GM12874 (cell line): ENCODE data around the gene HPS5.

Experiments
- TF ChIP-seq, protein P1 (sequence below): IDR thresholded peaks from 2 replicates; pipeline ENCODE4 v1.5.1; 2011; ENCODE audit warnings: low read depth, mild to moderate bottlenecking, control low read depth, low read length, moderate library complexity; ENCODE audit not compliant: insufficient read depth

HPS5 gene, protein sequence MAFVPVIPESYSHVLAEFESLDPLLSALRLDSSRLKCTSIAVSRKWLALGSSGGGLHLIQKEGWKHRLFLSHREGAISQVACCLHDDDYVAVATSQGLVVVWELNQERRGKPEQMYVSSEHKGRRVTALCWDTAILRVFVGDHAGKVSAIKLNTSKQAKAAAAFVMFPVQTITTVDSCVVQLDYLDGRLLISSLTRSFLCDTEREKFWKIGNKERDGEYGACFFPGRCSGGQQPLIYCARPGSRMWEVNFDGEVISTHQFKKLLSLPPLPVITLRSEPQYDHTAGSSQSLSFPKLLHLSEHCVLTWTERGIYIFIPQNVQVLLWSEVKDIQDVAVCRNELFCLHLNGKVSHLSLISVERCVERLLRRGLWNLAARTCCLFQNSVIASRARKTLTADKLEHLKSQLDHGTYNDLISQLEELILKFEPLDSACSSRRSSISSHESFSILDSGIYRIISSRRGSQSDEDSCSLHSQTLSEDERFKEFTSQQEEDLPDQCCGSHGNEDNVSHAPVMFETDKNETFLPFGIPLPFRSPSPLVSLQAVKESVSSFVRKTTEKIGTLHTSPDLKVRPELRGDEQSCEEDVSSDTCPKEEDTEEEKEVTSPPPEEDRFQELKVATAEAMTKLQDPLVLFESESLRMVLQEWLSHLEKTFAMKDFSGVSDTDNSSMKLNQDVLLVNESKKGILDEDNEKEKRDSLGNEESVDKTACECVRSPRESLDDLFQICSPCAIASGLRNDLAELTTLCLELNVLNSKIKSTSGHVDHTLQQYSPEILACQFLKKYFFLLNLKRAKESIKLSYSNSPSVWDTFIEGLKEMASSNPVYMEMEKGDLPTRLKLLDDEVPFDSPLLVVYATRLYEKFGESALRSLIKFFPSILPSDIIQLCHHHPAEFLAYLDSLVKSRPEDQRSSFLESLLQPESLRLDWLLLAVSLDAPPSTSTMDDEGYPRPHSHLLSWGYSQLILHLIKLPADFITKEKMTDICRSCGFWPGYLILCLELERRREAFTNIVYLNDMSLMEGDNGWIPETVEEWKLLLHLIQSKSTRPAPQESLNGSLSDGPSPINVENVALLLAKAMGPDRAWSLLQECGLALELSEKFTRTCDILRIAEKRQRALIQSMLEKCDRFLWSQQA

DNA sequence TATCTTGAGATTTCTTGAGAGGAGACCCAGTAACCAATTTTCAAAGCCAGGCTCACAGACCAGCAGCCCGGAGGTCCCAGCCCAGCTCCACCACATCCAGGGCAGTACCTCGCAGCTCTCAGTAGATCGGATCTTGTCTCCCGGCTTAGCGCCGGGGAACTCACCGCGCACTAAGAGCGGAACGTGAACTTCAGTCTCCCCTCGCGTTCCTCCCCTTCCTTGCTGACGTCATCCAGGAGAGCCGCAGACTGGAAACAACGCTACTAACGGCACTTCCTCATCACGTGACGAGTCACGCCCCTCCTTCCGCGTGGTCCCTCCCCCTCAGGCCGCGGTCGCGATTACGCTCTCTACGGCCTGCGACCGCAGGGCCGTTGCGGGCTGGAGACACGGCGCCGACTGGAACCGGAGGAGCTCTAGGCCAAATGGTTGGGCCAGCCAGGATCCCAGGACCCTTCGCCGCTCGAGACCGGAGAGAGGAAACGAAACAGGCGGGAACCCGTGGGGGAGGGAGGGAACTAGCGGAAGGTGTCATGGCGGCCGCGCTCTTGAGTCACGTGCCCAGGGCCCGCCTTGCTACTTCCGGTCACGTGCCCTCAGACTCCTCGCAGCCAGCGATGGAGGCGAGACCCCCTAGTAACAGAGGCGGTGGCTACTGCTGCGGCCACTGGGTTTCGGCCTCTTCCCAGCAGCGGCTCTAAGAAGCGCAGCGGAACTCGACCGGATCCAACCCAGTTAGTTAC lies at the start of gene HPS5, which contains the start of gene GTF2H1:
HPS5 (minus strand) TSS at position 172 of the 743 bp plus-strand sequence. CDS start 4,282 bp downstream, outside the sequence.
GTF2H1 (plus strand) TSS at position 599 of the 743 bp plus-strand sequence. CDS start 10,508 bp downstream, outside the sequence.
- TF ChIP-seq, protein P1, sequence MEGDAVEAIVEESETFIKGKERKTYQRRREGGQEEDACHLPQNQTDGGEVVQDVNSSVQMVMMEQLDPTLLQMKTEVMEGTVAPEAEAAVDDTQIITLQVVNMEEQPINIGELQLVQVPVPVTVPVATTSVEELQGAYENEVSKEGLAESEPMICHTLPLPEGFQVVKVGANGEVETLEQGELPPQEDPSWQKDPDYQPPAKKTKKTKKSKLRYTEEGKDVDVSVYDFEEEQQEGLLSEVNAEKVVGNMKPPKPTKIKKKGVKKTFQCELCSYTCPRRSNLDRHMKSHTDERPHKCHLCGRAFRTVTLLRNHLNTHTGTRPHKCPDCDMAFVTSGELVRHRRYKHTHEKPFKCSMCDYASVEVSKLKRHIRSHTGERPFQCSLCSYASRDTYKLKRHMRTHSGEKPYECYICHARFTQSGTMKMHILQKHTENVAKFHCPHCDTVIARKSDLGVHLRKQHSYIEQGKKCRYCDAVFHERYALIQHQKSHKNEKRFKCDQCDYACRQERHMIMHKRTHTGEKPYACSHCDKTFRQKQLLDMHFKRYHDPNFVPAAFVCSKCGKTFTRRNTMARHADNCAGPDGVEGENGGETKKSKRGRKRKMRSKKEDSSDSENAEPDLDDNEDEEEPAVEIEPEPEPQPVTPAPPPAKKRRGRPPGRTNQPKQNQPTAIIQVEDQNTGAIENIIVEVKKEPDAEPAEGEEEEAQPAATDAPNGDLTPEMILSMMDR = no peak

DNA sequence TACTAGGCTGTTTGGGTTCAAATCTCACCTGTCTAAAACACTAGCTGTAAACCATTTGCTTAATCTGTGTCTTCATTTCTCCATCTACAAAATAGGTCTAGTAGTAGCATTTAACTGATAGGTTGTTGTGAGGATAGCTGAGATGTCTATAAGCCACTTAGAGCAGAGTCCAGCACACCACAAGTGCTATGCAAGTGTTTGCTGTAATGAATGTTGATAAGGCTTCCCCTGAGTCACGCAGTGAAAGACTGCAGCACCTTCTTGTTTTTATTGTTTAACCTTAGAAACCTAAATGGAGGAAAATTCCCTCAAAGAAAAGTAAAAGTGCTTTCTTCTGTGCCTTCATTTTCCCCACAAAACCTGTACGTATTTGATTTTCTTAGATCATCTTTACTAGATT lies 49.3 kb upstream of the HPS5 start:
- TF ChIP-seq, protein P1 = no peak

DNA sequence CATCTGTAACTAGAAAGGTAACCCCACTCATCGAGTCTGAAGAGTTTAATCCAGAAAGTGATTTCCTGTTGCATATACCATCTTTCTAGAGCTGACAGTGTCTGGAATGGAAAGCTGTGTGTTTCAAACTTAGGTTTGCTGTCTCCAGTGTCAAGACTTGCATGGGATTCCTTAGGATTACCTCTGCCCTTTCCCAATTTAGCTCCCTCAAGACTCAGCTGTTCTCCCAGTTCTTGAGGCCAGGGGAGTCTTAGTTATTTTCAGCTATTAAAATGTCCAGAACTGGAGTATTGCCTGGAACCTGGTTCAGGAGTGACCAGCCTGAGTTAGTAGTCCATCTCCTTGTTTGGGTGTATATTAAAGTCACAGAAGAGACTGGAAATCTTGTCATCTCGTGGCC lies 47.5 kb upstream of the HPS5 start:
- TF ChIP-seq, protein P1 = no peak

DNA sequence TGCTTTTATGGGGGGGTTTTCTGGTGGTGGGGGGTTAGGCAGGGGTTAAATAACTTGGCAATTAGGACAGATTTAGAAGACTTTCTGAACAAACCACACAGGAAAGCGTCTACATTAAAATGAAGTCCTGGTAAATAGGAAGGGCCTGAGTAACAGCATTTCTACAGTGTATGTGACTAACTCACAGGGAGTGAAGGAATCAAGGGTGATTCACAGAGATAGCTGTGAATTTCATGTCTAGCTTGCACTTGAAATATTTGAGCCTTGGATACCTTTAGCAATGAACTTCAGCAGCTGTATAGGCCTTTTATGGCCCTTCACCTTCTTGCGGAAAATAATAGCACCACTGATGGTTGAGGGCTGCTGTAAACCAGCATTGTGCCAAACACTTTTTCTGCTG lies 46.3 kb upstream of the HPS5 start:
- TF ChIP-seq, protein P1 = no peak

DNA sequence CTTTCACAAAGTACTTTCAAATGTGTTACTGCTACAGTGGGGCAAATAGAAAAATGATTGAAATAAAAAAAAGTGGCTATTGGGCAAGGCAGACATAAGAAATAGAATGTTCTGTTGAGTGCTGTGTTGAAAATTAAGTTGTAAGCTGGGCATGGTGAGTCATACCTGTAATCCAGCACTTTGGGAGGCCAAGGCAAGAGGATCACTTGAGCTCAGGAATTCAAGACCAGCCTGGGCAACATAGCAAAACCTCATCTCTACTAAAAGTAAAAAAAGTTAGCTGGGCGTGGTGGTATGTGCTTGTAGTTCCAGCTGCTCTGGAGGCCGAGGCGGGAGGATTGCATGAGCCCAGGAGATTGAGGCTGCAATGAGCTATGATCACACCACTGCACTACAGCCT lies 45.5 kb upstream of the HPS5 start:
- TF ChIP-seq, protein P1 = no peak

DNA sequence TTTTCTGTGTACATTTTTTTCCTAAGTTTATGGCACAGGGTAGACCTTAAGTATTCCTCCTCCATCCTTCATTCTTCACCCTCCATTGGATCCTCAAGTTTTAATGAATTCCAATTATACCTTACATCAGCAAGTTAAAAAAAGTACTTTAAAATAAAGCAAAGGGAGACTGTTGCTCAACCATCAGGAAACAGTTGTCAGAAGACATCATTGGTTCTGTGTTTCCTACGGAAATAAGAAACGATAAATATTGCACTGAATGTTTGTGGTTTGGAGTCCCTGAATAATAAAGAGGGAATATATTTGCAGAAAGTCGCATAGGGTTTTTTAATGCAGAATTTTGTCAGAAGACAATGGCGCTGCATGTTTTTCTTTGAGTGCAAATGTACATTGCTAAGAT lies 44.3 kb upstream of the HPS5 start:
- TF ChIP-seq, protein P1 = no peak
